Fibroblast of skin of abdomen (primary cell): ENCODE data around the gene CPLX3.

Experiments
- DNase-seq: peaks from one replicate; pipeline ENCODE4 v3.0.0-alpha.2; 2013

The CPLX3 gene

DNA sequence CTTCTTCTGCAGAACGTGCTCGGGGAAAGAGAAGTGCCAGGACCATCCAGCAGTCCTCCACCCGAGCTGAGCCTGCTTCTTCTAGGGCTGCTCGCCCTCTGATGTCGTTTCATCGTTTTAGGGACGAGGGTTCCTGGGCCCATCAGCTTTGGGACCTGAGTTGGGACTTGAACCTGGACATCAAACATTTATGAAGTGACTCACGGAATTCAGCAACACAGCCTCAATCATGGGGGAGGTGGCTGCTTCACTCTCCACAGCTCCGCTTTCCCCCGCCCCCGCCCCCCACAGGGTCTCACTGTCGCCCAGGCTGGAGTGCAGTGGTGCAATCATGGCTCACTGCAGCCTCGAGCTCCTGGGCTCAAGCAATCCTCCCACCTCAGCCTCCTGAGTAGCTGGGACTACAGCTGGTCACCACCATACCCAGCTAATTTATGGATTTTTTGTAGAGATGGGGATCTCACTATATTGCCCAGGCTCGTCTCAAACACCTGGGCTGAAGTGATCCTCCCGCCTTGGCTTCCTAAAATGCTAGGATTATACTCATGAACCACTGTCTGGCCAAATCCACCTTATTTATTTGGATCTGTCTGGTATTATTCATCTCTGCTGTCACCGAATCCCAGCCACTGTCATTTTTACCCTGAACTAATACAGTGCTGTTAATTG is 47.5 kb downstream of the CPLX3 start:
- peak; percentile 41 for DNase-seq

- DNase-seq = no peak
Observed at GRCh38 chr15:74878273-74878672, 51.8 kb downstream of the CPLX3 start.
